ENCODE data around the gene DERA. TPM values are rescaled to one million over a fixed set of nuclear protein-coding genes. Genes with fewer than 3 reads are reported as not detected.

DERA gene
- polyA plus RNA-seq (2013, experiment 1 of 2), result 50.5 TPM
- 50.3 TPM for polyA plus RNA-seq (2013, experiment 2 of 2)

- Histone ChIP-seq H4K8ac (ENCODE audit: low read depth, low read length) (peak within 1 kb of the TSS; percentile 48), H3K4me2 (ENCODE audit: insufficient read depth, low read length, poor library complexity, severe bottlenecking) (peak within 1 kb of the TSS; percentile 54), H3K18ac (ENCODE audit: low read length) (peak within 1 kb of the TSS; percentile 98), H3K27me3 (ENCODE audit: control insufficient read depth in 3 of 3, insufficient read depth in 3 of 3, low read depth in 1 of 3, low read length in 3 of 3) (no peaks in the 10 kb centered on the region), H3K4ac (ENCODE audit: low read length) (peak within 1 kb of the TSS; percentile 69), H3K79me1 (ENCODE audit: low read depth, low read length) (no peaks in the 10 kb centered on the region), H3K23ac (ENCODE audit: low read depth, low read length, poor library complexity) (peak within 1 kb of the TSS; percentile 87), H3K36me3 (replicated peaks in 1 of 2; ENCODE audit: control insufficient read depth in 2 of 2, insufficient read depth in 2 of 2, low read length in 2 of 2) (peaks cover 2 to 20% of the 10 kb centered on the region in 2 donors), H3K9me3 (replicated peaks in 1 of 2; ENCODE audit: control insufficient read depth in 2 of 2, insufficient read depth in 1 of 2, low read depth in 1 of 2, low read length in 2 of 2) (no peaks in the 10 kb centered on the region), H3K4me3 (ENCODE audit: low read length in 2 of 2) (peak within 1 kb of the TSS; percentile 85 to 100), H2BK12ac (ENCODE audit: low read length) (no peak within 1 kb of the TSS), H2AK5ac (ENCODE audit: low read depth, low read length) (no peak within 1 kb of the TSS), H2BK5ac (ENCODE audit: low read length) (peak within 1 kb of the TSS; percentile 62), H2BK120ac (ENCODE audit: low read depth, low read length) (no peak within 1 kb of the TSS), H3K14ac (ENCODE audit: low read length) (peak within 1 kb of the TSS; percentile 99), H2BK15ac (ENCODE audit: low read length) (no peak within 1 kb of the TSS), H3K27ac (replicated peaks; ENCODE audit: low read length) (peak within 1 kb of the TSS; percentile 80), H2AFZ (ENCODE audit: low read length) (peak within 1 kb of the TSS; percentile 97), H3K4me1 (ENCODE audit: control insufficient read depth in 2 of 2, insufficient read depth in 1 of 2, low read depth in 1 of 2, low read length in 2 of 2) (peaks cover 2 to 4% of the 10 kb centered on the region in 2 donors), H4K91ac (ENCODE audit: low read depth, low read length, poor library complexity) (no peak within 1 kb of the TSS), H3K9ac (ENCODE audit: low read depth, low read length, poor library complexity) (peak within 1 kb of the TSS; percentile 94)
- no CpG with 5 or more reads among the region's 59 CpGs for WGBS, 2 donors (ENCODE audit: extremely low coverage in 2 of 2, insufficient read length in 2 of 2, insufficient replicate concordance in 1 of 2)
- peak; percentile 67 for DNase-seq (ENCODE audit: low spot score)
Observed at GRCh38 chr12:15910864-15911721, at the start of gene DERA. TSS of gene DERA (plus strand) at chr12:15911332. CDS start at chr12:15911384, 52 bp downstream.

DNA sequence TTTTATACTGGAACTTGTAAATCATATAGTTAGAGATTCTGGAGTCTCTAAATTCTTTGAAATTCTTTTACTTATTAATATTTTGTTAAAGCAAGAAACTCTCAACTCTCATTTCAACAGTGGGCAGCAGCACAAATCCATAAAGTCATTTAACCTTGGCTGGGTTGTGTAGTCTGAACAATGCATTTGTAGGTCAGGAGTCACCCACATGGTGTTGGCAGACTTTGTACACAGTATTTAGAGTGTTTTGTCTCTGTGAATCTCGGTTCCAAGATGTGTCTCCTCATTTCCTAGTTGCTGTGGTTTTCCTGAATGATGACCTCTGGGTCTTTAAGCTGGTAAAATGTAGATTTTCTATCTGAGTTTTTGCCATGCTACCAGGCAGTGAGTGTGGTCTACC lies 49.7 kb upstream of the DERA start:
- no peak overlapping the region for H4K91ac ChIP-seq (ENCODE audit: low read depth, low read length, poor library complexity)
- H4K8ac ChIP-seq (ENCODE audit: low read depth, low read length), result no peak overlapping the region
- H3K23ac ChIP-seq (ENCODE audit: low read depth, low read length, poor library complexity), result no peak overlapping the region
- H3K4me3 ChIP-seq (ENCODE audit: low read length in 2 of 2), result no peak overlapping the region
- H3K18ac ChIP-seq (ENCODE audit: low read length), result no peak overlapping the region
- no peak overlapping the region for H2BK120ac ChIP-seq (ENCODE audit: low read depth, low read length)
- no peak overlapping the region for H2BK12ac ChIP-seq (ENCODE audit: low read length)
- H3K36me3 ChIP-seq (replicated peaks in 1 of 2; ENCODE audit: control insufficient read depth in 2 of 2, insufficient read depth in 2 of 2, low read length in 2 of 2), result no peaks in the 10 kb centered on the region
- no peak overlapping the region for H2AK5ac ChIP-seq (ENCODE audit: low read depth, low read length)
- no peak overlapping the region for H3K14ac ChIP-seq (ENCODE audit: low read length)
- H2BK5ac ChIP-seq (ENCODE audit: low read length), result no peak overlapping the region
- no peak overlapping the region for H3K9ac ChIP-seq (ENCODE audit: low read depth, low read length, poor library complexity)
- no peaks in the 10 kb centered on the region for H3K79me1 ChIP-seq (ENCODE audit: low read depth, low read length)
- no peak for DNase-seq (ENCODE audit: low spot score)
- peaks cover 0 to 3% of the 10 kb centered on the region in 2 donors for H3K4me1 ChIP-seq (ENCODE audit: control insufficient read depth in 2 of 2, insufficient read depth in 1 of 2, low read depth in 1 of 2, low read length in 2 of 2)
- no peak overlapping the region for H3K4ac ChIP-seq (ENCODE audit: low read length)
- H2BK15ac ChIP-seq (ENCODE audit: low read length), result no peak overlapping the region
- no CpG with 5 or more reads among the region's 1 CpG for WGBS, 2 donors (ENCODE audit: extremely low coverage in 2 of 2, insufficient read length in 2 of 2, insufficient replicate concordance in 1 of 2)
- H2AFZ ChIP-seq (ENCODE audit: low read length), result no peak overlapping the region
- no peak overlapping the region for H3K4me2 ChIP-seq (ENCODE audit: insufficient read depth, low read length, poor library complexity, severe bottlenecking)
- H3K27ac ChIP-seq (replicated peaks; ENCODE audit: low read length), result no peak overlapping the region
- H3K9me3 ChIP-seq (replicated peaks in 1 of 2; ENCODE audit: control insufficient read depth in 2 of 2, insufficient read depth in 1 of 2, low read depth in 1 of 2, low read length in 2 of 2), result no peaks in the 10 kb centered on the region
- H3K27me3 ChIP-seq (ENCODE audit: control insufficient read depth in 3 of 3, insufficient read depth in 3 of 3, low read depth in 1 of 3, low read length in 3 of 3), result no peaks in the 10 kb centered on the region

- no CpG with 5 or more reads among the region's 1 CpG for WGBS, 2 donors (ENCODE audit: extremely low coverage in 2 of 2, insufficient read length in 2 of 2, insufficient replicate concordance in 1 of 2)
- no peak overlapping the region for H3K4me2 ChIP-seq (ENCODE audit: insufficient read depth, low read length, poor library complexity, severe bottlenecking)
Observed at GRCh38 chr12:15862840-15863239, 48.3 kb upstream of the DERA start.

DNA sequence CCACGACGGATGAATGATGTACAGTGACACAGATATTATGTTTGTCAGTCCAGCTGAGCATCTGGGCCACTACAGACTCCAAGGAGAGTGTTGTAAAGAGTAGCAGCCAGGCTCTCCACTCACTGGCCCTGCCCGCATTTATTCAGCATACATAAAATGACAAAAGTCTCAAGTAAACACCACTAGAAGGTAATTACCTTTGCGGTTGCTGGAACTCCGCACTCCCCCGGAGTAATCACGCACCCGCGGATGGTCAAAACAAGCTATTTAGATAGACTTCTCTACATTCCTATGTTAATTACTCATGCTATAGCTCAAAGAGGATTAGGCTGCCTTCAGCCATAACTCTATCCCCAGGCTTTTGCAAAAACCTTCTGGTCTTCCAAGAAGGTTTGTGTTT lies 47.8 kb upstream of the DERA start:
- no peak overlapping the region for H2BK120ac ChIP-seq (ENCODE audit: low read depth, low read length)
- no peaks in the 10 kb centered on the region for H3K79me1 ChIP-seq (ENCODE audit: low read depth, low read length)
- no peak overlapping the region for H3K4ac ChIP-seq (ENCODE audit: low read length)
- no peak overlapping the region for H2BK5ac ChIP-seq (ENCODE audit: low read length)
- H3K9me3 ChIP-seq (replicated peaks in 1 of 2; ENCODE audit: control insufficient read depth in 2 of 2, insufficient read depth in 1 of 2, low read depth in 1 of 2, low read length in 2 of 2), result no peaks in the 10 kb centered on the region
- peaks cover 0 to 3% of the 10 kb centered on the region in 2 donors for H3K4me1 ChIP-seq (ENCODE audit: control insufficient read depth in 2 of 2, insufficient read depth in 1 of 2, low read depth in 1 of 2, low read length in 2 of 2)
- DNase-seq (ENCODE audit: low spot score), result no peak
- no peaks in the 10 kb centered on the region for H3K36me3 ChIP-seq (replicated peaks in 1 of 2; ENCODE audit: control insufficient read depth in 2 of 2, insufficient read depth in 2 of 2, low read length in 2 of 2)
- H3K4me2 ChIP-seq (ENCODE audit: insufficient read depth, low read length, poor library complexity, severe bottlenecking), result no peak overlapping the region
- no peak overlapping the region for H3K14ac ChIP-seq (ENCODE audit: low read length)
- peak overlapping the region; percentile 19 for H2AFZ ChIP-seq (ENCODE audit: low read length)
- no peak overlapping the region for H3K9ac ChIP-seq (ENCODE audit: low read depth, low read length, poor library complexity)
- no peaks in the 10 kb centered on the region for H3K27me3 ChIP-seq (ENCODE audit: control insufficient read depth in 3 of 3, insufficient read depth in 3 of 3, low read depth in 1 of 3, low read length in 3 of 3)
- no peak overlapping the region for H3K23ac ChIP-seq (ENCODE audit: low read depth, low read length, poor library complexity)
- no peak overlapping the region for H3K4me3 ChIP-seq (ENCODE audit: low read length in 2 of 2)
- H2AK5ac ChIP-seq (ENCODE audit: low read depth, low read length), result no peak overlapping the region
- H2BK12ac ChIP-seq (ENCODE audit: low read length), result no peak overlapping the region
- H4K8ac ChIP-seq (ENCODE audit: low read depth, low read length), result no peak overlapping the region
- H3K27ac ChIP-seq (replicated peaks; ENCODE audit: low read length), result no peak overlapping the region
- WGBS, 2 donors (ENCODE audit: extremely low coverage in 2 of 2, insufficient read length in 2 of 2, insufficient replicate concordance in 1 of 2), result no CpG with 5 or more reads among the region's 9 CpGs
- H4K91ac ChIP-seq (ENCODE audit: low read depth, low read length, poor library complexity), result no peak overlapping the region
- no peak overlapping the region for H2BK15ac ChIP-seq (ENCODE audit: low read length)
- H3K18ac ChIP-seq (ENCODE audit: low read length), result no peak overlapping the region

More at GRCh38 chr12:15862840-15863239, 48.3 kb upstream of the DERA start:
- no peak overlapping the region for H2AK5ac ChIP-seq (ENCODE audit: low read depth, low read length)
- H3K79me1 ChIP-seq (ENCODE audit: low read depth, low read length), result no peaks in the 10 kb centered on the region
- no peak overlapping the region for H2BK15ac ChIP-seq (ENCODE audit: low read length)
- H2BK5ac ChIP-seq (ENCODE audit: low read length), result no peak overlapping the region
- H4K8ac ChIP-seq (ENCODE audit: low read depth, low read length), result no peak overlapping the region
- no peak overlapping the region for H3K9ac ChIP-seq (ENCODE audit: low read depth, low read length, poor library complexity)
- no peak overlapping the region for H3K18ac ChIP-seq (ENCODE audit: low read length)
- no peaks in the 10 kb centered on the region for H3K27me3 ChIP-seq (ENCODE audit: control insufficient read depth in 3 of 3, insufficient read depth in 3 of 3, low read depth in 1 of 3, low read length in 3 of 3)
- H3K36me3 ChIP-seq (replicated peaks in 1 of 2; ENCODE audit: control insufficient read depth in 2 of 2, insufficient read depth in 2 of 2, low read length in 2 of 2), result no peaks in the 10 kb centered on the region
- no peak overlapping the region for H4K91ac ChIP-seq (ENCODE audit: low read depth, low read length, poor library complexity)
- no peak overlapping the region for H2AFZ ChIP-seq (ENCODE audit: low read length)
- no peak overlapping the region for H3K4me3 ChIP-seq (ENCODE audit: low read length in 2 of 2)
- H3K27ac ChIP-seq (replicated peaks; ENCODE audit: low read length), result no peak overlapping the region
- no peaks in the 10 kb centered on the region for H3K9me3 ChIP-seq (replicated peaks in 1 of 2; ENCODE audit: control insufficient read depth in 2 of 2, insufficient read depth in 1 of 2, low read depth in 1 of 2, low read length in 2 of 2)
- H3K4ac ChIP-seq (ENCODE audit: low read length), result no peak overlapping the region
- peaks cover 0 to 3% of the 10 kb centered on the region in 2 donors for H3K4me1 ChIP-seq (ENCODE audit: control insufficient read depth in 2 of 2, insufficient read depth in 1 of 2, low read depth in 1 of 2, low read length in 2 of 2)
- no peak overlapping the region for H3K23ac ChIP-seq (ENCODE audit: low read depth, low read length, poor library complexity)
- no peak overlapping the region for H2BK12ac ChIP-seq (ENCODE audit: low read length)
- H3K14ac ChIP-seq (ENCODE audit: low read length), result no peak overlapping the region
- no peak overlapping the region for H2BK120ac ChIP-seq (ENCODE audit: low read depth, low read length)
- DNase-seq (ENCODE audit: low spot score), result no peak

All from neuronal stem cell (in vitro differentiated cells).